Parathyroid adenoma (tissue), 2 donors: Measurements from ENCODE around the gene ANK2.

Experiments used
- H2AFZ ChIP-seq: fragments of 300-600 bp; sonication (generic); one replicate; pipeline ENCODE4 v1.7.0; 2017; ENCODE audit warnings: antibody characterized with exemption, mild to moderate bottlenecking
- H3K27ac ChIP-seq: fragments of 300-600 bp; sonication (generic); one replicate; pipeline ENCODE4 v1.7.0; 2017
- H3K27me3 ChIP-seq: fragments of 300-600 bp; sonication (generic); one replicate; pipeline ENCODE4 v1.7.0; 2017; ENCODE audit warnings: low read length; ENCODE audit not compliant: control insufficient read depth, insufficient read depth
- H3K36me3 ChIP-seq: fragments of 300-600 bp; sonication (generic); one replicate; pipeline ENCODE4 v1.7.0; 2017; ENCODE audit warnings: low read length; ENCODE audit not compliant: control insufficient read depth, insufficient read depth
- H3K4me1 ChIP-seq: fragments of 300-600 bp; sonication (generic); one replicate; pipeline ENCODE4 v1.7.0; 2017; ENCODE audit warnings: control low read depth
- H3K4me2 ChIP-seq: fragments of 300-600 bp; sonication (generic); one replicate; pipeline ENCODE4 v1.7.0; 2017; ENCODE audit warnings: low read length
- H3K4me3 ChIP-seq: fragments of 300-600 bp; sonication (generic); one replicate; pipeline ENCODE4 v1.7.0; 2017; ENCODE audit warnings: low read depth, low read length
- H3K79me2 ChIP-seq: fragments of 300-600 bp; sonication (generic); one replicate; pipeline ENCODE4 v1.7.0; 2017; ENCODE audit warnings: control low read depth
- H3K9ac ChIP-seq: fragments of 300-600 bp; sonication (generic); one replicate; pipeline ENCODE4 v1.7.0; 2017; ENCODE audit warnings: mild to moderate bottlenecking
- H3K9me3 ChIP-seq: fragments of 300-600 bp; sonication (generic); one replicate; pipeline ENCODE4 v1.7.0; 2017; ENCODE audit warnings: low read length; ENCODE audit not compliant: control insufficient read depth
- CTCF ChIP-seq: fragments of 300-600 bp; sonication (generic); IDR thresholded peaks from one replicate; pipeline ENCODE4 v1.7.0; 2017; ENCODE audit warnings: antibody characterized with exemption, mild to moderate bottlenecking
- donor health status: primary hyperparathyroidism.

The ANK2 gene

GRCh38 chr4:113330200-113330599 lies 280.7 kb downstream of the ANK2 start:
- H2AFZ ChIP-seq = no peak overlapping the region
- no peaks in the 10 kb centered on the region for H3K27me3 ChIP-seq
- H3K4me1 ChIP-seq = no peaks in the 10 kb centered on the region
- no peaks in the 10 kb centered on the region for H3K9me3 ChIP-seq
- H3K4me2 ChIP-seq = no peak overlapping the region
- H3K4me3 ChIP-seq = no peak overlapping the region
- no peaks in the 10 kb centered on the region for H3K36me3 ChIP-seq
- H3K79me2 ChIP-seq = no peaks in the 10 kb centered on the region
- H3K9ac ChIP-seq = no peak overlapping the region
- no peak for TF ChIP-seq CTCF
- no peak overlapping the region for H3K27ac ChIP-seq

- Histone ChIP-seq H3K9me3 (no peaks in the 10 kb centered on the region), H3K79me2 (no peaks in the 10 kb centered on the region), H3K9ac (no peak overlapping the region), H3K4me1 (no peaks in the 10 kb centered on the region), H3K27me3 (no peaks in the 10 kb centered on the region), H3K27ac (no peak overlapping the region), H3K4me3 (no peak overlapping the region), H2AFZ (no peak overlapping the region), H3K4me2 (no peak overlapping the region), H3K36me3 (no peaks in the 10 kb centered on the region)
- no peak for TF ChIP-seq CTCF
Measured at GRCh38 chr4:113331811-113332210, 282.4 kb downstream of the ANK2 start.

GRCh38 chr4:113332701-113333100 lies 283.2 kb downstream of the ANK2 start:
- Histone ChIP-seq H3K79me2 (no peaks in the 10 kb centered on the region), H3K9ac (no peak overlapping the region), H3K36me3 (no peaks in the 10 kb centered on the region), H3K4me3 (no peak overlapping the region), H3K4me2 (no peak overlapping the region), H3K4me1 (no peaks in the 10 kb centered on the region), H3K27me3 (no peaks in the 10 kb centered on the region), H3K27ac (no peak overlapping the region), H2AFZ (no peak overlapping the region), H3K9me3 (no peaks in the 10 kb centered on the region)
- TF ChIP-seq CTCF = no peak

GRCh38 chr4:113335746-113336145 lies 286.3 kb downstream of the ANK2 start:
- H3K9ac ChIP-seq = no peak overlapping the region
- H3K4me3 ChIP-seq = no peak overlapping the region
- no peaks in the 10 kb centered on the region for H3K27me3 ChIP-seq
- no peak for TF ChIP-seq CTCF
- no peak overlapping the region for H2AFZ ChIP-seq
- H3K36me3 ChIP-seq = no peaks in the 10 kb centered on the region
- H3K4me1 ChIP-seq = no peaks in the 10 kb centered on the region
- no peak overlapping the region for H3K27ac ChIP-seq
- H3K79me2 ChIP-seq = no peaks in the 10 kb centered on the region
- no peak overlapping the region for H3K4me2 ChIP-seq
- H3K9me3 ChIP-seq = no peaks in the 10 kb centered on the region

- Histone ChIP-seq H3K9ac (no peak overlapping the region), H3K36me3 (no peaks in the 10 kb centered on the region), H3K4me2 (no peak overlapping the region), H2AFZ (no peak overlapping the region), H3K9me3 (no peaks in the 10 kb centered on the region), H3K27ac (no peak overlapping the region), H3K4me3 (no peak overlapping the region), H3K79me2 (no peaks in the 10 kb centered on the region), H3K4me1 (no peaks in the 10 kb centered on the region), H3K27me3 (no peaks in the 10 kb centered on the region)
- TF ChIP-seq CTCF = no peak
Measured at GRCh38 chr4:113336556-113336955, 287.1 kb downstream of the ANK2 start.
